Activated T-helper 2 cell treated with anti-CD3 and anti-CD28 coated beads, Interferon-gamma antibody, Interleukin-2, Interleukin-4, amounts not matched to agents 10 μg/mL and 5 μg/mL and 100 μg/mL, durations not matched to agents 14 hours and 24 hours and 36 hours (primary cell): ENCODE results near the gene TMEM35B. TPM values are rescaled to one million over a fixed set of nuclear protein-coding genes. Genes with fewer than 3 reads are reported as not detected.
"Not testable (repeated sequence)": the region's sequence is repeated elsewhere in the genome, so short reads cannot be mapped to it uniquely, and the experiment has no call there.

Experiments
- DNase-seq: peaks from one replicate; pipeline ENCODE4 v3.0.0; 2021; ENCODE audit warnings: low spot score
- H3K27ac Mint-ChIP-seq: one replicate; pipeline ENCODE4 v1.8.0; 2021; ENCODE audit warnings: mixed read lengths
- H3K27me3 Mint-ChIP-seq: one replicate; pipeline ENCODE4 v1.8.0; 2021; ENCODE audit warnings: low read depth, mixed read lengths
- H3K36me3 Mint-ChIP-seq: one replicate; pipeline ENCODE4 v1.8.0; 2021; ENCODE audit warnings: low read depth, mixed read lengths
- H3K4me1 Mint-ChIP-seq: one replicate; pipeline ENCODE4 v1.8.0; 2021; ENCODE audit warnings: low read depth, mixed read lengths
- H3K4me3 Mint-ChIP-seq: one replicate; pipeline ENCODE4 v1.8.0; 2021; ENCODE audit warnings: low read depth, mild to moderate bottlenecking, moderate library complexity, mixed read lengths
- H3K9me3 Mint-ChIP-seq: one replicate; pipeline ENCODE4 v1.8.0; 2021; ENCODE audit warnings: mixed read lengths
- intact Hi-C: fragments of 100-400 bp; cut with micrococcal nuclease; formaldehyde crosslinking; loops from one replicate; pipeline ENCODE4 v1.15.1; 2023
- total RNA-seq: library from RNA; stranded (reverse); gene quantifications from 2 replicates; pipeline ENCODE4 v1.2.3, GENCODE V29; 2022

The TMEM35B gene
- total RNA-seq, 1 donor from 2014 or later: 15.0 TPM

DNA sequence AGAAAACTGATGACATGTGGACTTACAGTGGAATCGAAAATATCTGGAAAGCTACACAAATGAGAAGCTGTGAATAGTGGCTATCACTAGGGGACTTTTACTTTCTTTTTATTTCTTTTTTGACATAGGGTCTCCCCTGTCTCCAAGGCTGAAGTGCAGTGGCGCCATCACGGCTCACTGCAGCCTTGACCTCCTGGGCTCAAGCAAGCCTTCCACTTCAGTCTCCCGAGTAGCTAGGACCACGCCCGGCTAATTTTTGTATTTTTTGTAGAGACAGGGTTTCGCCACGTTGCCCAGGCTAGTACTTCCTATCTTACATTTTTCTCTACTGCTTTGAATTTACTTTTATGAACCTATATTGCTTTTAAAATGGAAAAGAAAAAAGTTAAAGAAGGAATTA lies 10.5 kb downstream of the TMEM35B start:
- H3K4me3 Mint-ChIP-seq: no peak overlapping the region
- H3K27ac Mint-ChIP-seq: no peak overlapping the region
- DNase-seq: no peak
- H3K36me3 Mint-ChIP-seq: peaks cover 7% of the 10 kb centered on the region
- no peaks in the 10 kb centered on the region for H3K27me3 Mint-ChIP-seq
- H3K9me3 Mint-ChIP-seq: peaks cover 4% of the 10 kb centered on the region
- peaks cover 2% of the 10 kb centered on the region for H3K4me1 Mint-ChIP-seq
- intact Hi-C loops: no loop called here

GRCh38 chr1:34973326-34973725 lies 11.8 kb downstream of the TMEM35B start:
- intact Hi-C loops: no loop called here
- peaks cover 7% of the 10 kb centered on the region for H3K36me3 Mint-ChIP-seq
- no peaks in the 10 kb centered on the region for H3K27me3 Mint-ChIP-seq
- H3K27ac Mint-ChIP-seq: no peak overlapping the region
- no peak overlapping the region for H3K4me3 Mint-ChIP-seq
- peaks cover 2% of the 10 kb centered on the region for H3K4me1 Mint-ChIP-seq
- no peak for DNase-seq
- peaks cover 4% of the 10 kb centered on the region for H3K9me3 Mint-ChIP-seq

DNA sequence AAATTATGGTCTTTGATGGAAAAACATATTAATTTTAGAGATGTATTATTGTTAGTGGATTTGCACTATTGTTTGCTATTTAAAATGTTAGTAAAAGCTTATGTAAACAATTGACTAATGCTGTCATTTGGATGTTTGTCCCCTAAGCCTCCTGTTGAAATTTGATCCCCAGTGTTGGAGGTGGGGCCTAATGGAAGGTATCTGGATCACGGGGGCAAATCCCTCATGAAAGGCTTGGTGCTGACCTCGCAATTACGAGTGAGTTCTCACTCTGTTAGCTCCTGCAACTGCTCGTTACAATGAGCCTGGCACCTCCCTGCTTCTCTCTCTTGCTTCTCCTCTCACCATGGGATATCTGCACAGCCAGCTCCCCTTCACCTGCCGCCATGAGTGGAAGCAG lies 14.3 kb downstream of the TMEM35B start:
- Mint-ChIP-seq H3K27me3 (peaks cover 3% of the 10 kb centered on the region), H3K36me3 (peaks cover 3% of the 10 kb centered on the region), H3K9me3 (peaks cover 4% of the 10 kb centered on the region), H3K27ac (no peak overlapping the region), H3K4me3 (no peak overlapping the region), H3K4me1 (peaks cover 2% of the 10 kb centered on the region)
- DNase-seq: no peak
- intact Hi-C loops: no loop called here

GRCh38 chr1:34970220-34970735 lies 14.9 kb downstream of the TMEM35B start:
- H3K27me3 Mint-ChIP-seq: peaks cover 6% of the 10 kb centered on the region
- H3K27ac Mint-ChIP-seq: no peak overlapping the region
- intact Hi-C loops: no loop called here
- H3K4me3 Mint-ChIP-seq: no peak overlapping the region
- H3K9me3 Mint-ChIP-seq: peaks cover 4% of the 10 kb centered on the region
- peaks cover 2% of the 10 kb centered on the region for H3K4me1 Mint-ChIP-seq
- no peaks in the 10 kb centered on the region for H3K36me3 Mint-ChIP-seq
- DNase-seq: no peak

DNA sequence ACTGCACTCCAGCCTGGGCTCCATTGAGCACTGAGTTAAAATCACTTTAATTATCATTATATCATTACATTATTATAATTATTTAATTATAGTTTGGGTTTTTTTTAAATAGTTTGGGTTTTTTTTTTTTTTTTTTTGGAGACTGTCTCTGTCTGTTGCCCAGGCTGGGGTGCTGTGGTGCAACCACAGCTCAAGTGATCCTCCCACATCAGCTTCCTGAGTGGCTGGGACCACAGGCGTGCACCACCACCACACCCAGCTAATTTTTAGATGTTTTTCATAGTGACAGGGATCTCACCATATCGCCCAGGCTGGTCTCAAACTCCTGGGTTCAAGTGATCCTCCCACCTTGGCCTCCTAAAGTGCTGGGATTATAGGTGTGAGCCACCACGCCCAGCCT lies 16.9 kb downstream of the TMEM35B start:
- H3K27me3 Mint-ChIP-seq, DNase-seq, H3K27ac Mint-ChIP-seq, H3K4me1 Mint-ChIP-seq, H3K36me3 Mint-ChIP-seq, H3K4me3 Mint-ChIP-seq, H3K9me3 Mint-ChIP-seq, intact Hi-C loops: not testable (repeated sequence)

DNA sequence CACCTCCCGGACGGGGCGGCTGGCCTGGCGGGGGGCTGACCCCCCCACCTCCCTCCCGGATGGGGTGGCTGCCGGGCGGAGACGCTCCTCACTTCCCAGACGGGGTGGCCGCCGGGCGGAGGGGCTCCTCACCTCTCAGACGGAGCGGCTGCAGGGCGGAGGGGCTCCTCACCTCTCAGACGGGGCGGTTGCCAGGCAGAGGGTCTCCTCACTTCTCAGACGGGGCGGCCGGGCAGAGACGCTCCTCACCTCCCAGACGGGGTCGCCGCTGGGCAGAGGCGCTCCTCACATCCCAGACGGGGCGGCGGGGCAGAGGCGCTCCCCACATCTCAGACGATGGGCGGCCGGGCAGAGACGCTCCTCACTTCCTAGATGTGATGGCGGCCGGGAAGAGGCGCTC lies 17.5 kb downstream of the TMEM35B start:
- DNase-seq, H3K36me3 Mint-ChIP-seq, H3K27me3 Mint-ChIP-seq, H3K4me1 Mint-ChIP-seq, intact Hi-C loops, H3K4me3 Mint-ChIP-seq, H3K9me3 Mint-ChIP-seq, H3K27ac Mint-ChIP-seq: not testable (repeated sequence)

DNA sequence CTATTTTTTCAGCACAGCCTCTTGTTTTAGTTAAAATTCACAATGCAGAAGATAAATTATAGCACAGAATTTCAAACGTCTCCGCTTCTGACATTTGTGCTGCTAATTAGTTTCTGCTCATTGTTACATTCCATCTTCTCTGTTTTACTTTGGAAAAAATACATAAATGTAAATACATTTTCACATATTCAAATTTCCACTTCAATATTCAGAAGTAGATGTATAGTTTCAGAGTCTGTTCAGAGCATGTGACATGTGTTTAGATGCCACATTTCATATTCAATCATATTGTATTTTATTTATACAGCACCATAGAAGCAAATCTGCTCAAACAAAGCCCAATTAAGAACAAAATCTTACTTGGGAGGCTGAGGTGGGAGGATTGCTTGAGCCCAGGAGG lies 19.6 kb downstream of the TMEM35B start:
- Mint-ChIP-seq H3K27ac (no peak overlapping the region), H3K27me3 (peaks cover 14% of the 10 kb centered on the region), H3K36me3 (no peaks in the 10 kb centered on the region), H3K4me3 (no peak overlapping the region), H3K4me1 (no peaks in the 10 kb centered on the region), H3K9me3 (peaks cover 4% of the 10 kb centered on the region)
- DNase-seq: no peak
- intact Hi-C loops: no loop called here

- intact Hi-C loops: no loop called here
- Mint-ChIP-seq H3K9me3 (no peaks in the 10 kb centered on the region), H3K4me3 (no peak overlapping the region), H3K27me3 (peaks cover 5% of the 10 kb centered on the region), H3K27ac (no peak overlapping the region), H3K36me3 (no peaks in the 10 kb centered on the region), H3K4me1 (no peaks in the 10 kb centered on the region)
- no peak for DNase-seq
Observed at GRCh38 chr1:34950428-34950827, 34.7 kb downstream of the TMEM35B start.

DNA sequence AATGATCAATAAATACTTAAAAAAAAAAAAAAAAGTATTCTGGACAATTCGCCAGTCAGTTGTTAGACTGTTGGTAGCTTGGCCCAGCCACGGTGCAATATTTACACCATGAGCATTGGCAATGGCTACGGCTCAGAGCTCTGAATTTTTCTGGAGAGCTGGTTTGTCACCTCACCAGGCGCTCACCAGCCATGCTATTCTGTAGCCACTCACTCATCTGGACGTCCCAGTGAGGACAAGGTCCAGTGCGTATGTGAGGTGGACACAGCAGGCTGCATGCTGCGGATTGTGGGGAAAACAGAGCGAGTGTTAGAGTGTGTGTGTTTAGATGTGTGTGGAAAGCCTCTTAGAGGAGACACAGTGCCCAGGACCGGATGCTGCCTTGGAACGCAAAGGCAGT lies 36.4 kb downstream of the TMEM35B start:
- H3K9me3 Mint-ChIP-seq, DNase-seq, H3K4me3 Mint-ChIP-seq, intact Hi-C loops, H3K36me3 Mint-ChIP-seq, H3K27me3 Mint-ChIP-seq, H3K27ac Mint-ChIP-seq, H3K4me1 Mint-ChIP-seq: not testable (repeated sequence)

GRCh38 chr1:34947641-34948314 lies 37.4 kb downstream of the TMEM35B start:
- H3K27ac Mint-ChIP-seq, intact Hi-C loops, H3K9me3 Mint-ChIP-seq, H3K4me3 Mint-ChIP-seq, H3K4me1 Mint-ChIP-seq, DNase-seq, H3K36me3 Mint-ChIP-seq: not testable (repeated sequence)
- peaks cover 13% of the 10 kb centered on the region for H3K27me3 Mint-ChIP-seq

- intact Hi-C loops: no loop called here
- Mint-ChIP-seq H3K4me1 (no peaks in the 10 kb centered on the region), H3K27me3 (peaks cover 19% of the 10 kb centered on the region), H3K36me3 (no peaks in the 10 kb centered on the region), H3K27ac (no peak overlapping the region), H3K4me3 (no peak overlapping the region), H3K9me3 (no peaks in the 10 kb centered on the region)
- DNase-seq: no peak
Observed at GRCh38 chr1:34946211-34946610, 38.9 kb downstream of the TMEM35B start.

DNA sequence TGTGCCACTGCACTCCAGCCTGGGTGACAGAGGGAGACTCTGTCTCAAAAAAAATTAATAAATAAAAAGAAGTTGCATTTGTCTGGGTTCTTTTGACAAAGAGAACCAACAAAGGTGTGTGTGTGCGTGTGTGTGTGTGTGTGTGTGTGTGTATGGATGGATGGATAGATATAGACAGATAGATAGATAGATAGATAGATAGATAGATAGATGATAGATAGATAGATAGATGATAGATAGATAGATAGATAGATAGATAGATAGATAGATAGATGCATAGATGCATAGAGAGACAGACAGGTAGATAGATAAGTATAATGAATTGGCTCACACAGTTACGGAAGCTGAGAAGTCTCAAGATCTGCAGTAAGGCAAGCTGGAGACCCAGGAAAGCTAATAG lies 43.3 kb downstream of the TMEM35B start:
- H3K4me3 Mint-ChIP-seq, H3K9me3 Mint-ChIP-seq, H3K27ac Mint-ChIP-seq, intact Hi-C loops, H3K36me3 Mint-ChIP-seq, H3K4me1 Mint-ChIP-seq, DNase-seq: not testable (repeated sequence)
- H3K27me3 Mint-ChIP-seq: peaks cover 34% of the 10 kb centered on the region
